HEK293 (cell line): ENCODE data around the gene GREM1.

Experiments used
- AEBP2 ChIP-seq: fragments of 450-650 bp; formaldehyde crosslinking; IDR thresholded peaks from 2 replicates; pipeline ENCODE4 v1.5.1; 2016; ENCODE audit warnings: missing biosample characterization, missing genetic modification characterization, borderline replicate concordance
- CTCF ChIP-seq: fragments of 450-650 bp; formaldehyde crosslinking; IDR thresholded peaks from 2 replicates; pipeline ENCODE4 v1.5.1; 2016; ENCODE audit warnings: missing biosample characterization, missing genetic modification characterization
- KLF1 ChIP-seq: fragments of 450-650 bp; formaldehyde crosslinking; IDR thresholded peaks from 2 replicates; pipeline ENCODE4 v1.5.1; 2016; ENCODE audit warnings: missing biosample characterization, missing genetic modification characterization
- PRDM10 ChIP-seq: fragments of 450-650 bp; formaldehyde crosslinking; IDR thresholded peaks from 2 replicates; pipeline ENCODE4 v1.5.1; 2016; ENCODE audit warnings: missing biosample characterization, missing genetic modification characterization
- ZNF114 ChIP-seq: fragments of 450-650 bp; formaldehyde crosslinking; IDR thresholded peaks from 2 replicates; pipeline ENCODE4 v1.5.0; 2017; ENCODE audit warnings: missing biosample characterization, missing genetic modification characterization
- ZNF169 ChIP-seq: fragments of 450-650 bp; formaldehyde crosslinking; IDR thresholded peaks from 2 replicates; pipeline ENCODE4 v1.5.1; 2016; ENCODE audit warnings: missing biosample characterization, missing genetic modification characterization
- ZNF202 ChIP-seq: fragments of 450-650 bp; formaldehyde crosslinking; IDR thresholded peaks from 2 replicates; pipeline ENCODE4 v1.5.1; 2016; ENCODE audit warnings: missing biosample characterization, missing genetic modification characterization, borderline replicate concordance
- ZNF214 ChIP-seq: fragments of 450-650 bp; formaldehyde crosslinking; IDR thresholded peaks from 2 replicates; pipeline ENCODE4 v1.5.1; 2017; ENCODE audit warnings: missing biosample characterization, mild to moderate bottlenecking, missing genetic modification characterization, borderline replicate concordance
- ZNF24 ChIP-seq: fragments of 450-650 bp; formaldehyde crosslinking; IDR thresholded peaks from 2 replicates; pipeline ENCODE4 v1.5.1; 2016; ENCODE audit warnings: missing biosample characterization, missing genetic modification characterization
- ZNF274 ChIP-seq, 2 experiments: fragments of 200-500 bp in 1 of 2; fragments of 450-650 bp in 1 of 2; sonication (Bioruptor generic) in 1 of 2; formaldehyde crosslinking in 1 of 2; IDR thresholded peaks; 2 replicates each; pipeline versions ENCODE4 v1.5.1 to v1.6.1; 2014 to 2016; ENCODE audit warnings: borderline replicate concordance in 1 of 2, inconsistent platforms in 1 of 2, low read length in 1 of 2, missing biosample characterization in 1 of 2, missing genetic modification characterization in 1 of 2
- ZNF311 ChIP-seq: fragments of 450-650 bp; formaldehyde crosslinking; IDR thresholded peaks from 2 replicates; pipeline ENCODE4 v1.5.1; 2017; ENCODE audit warnings: missing biosample characterization, missing genetic modification characterization, borderline replicate concordance
- ZNF341 ChIP-seq: fragments of 450-650 bp; formaldehyde crosslinking; IDR thresholded peaks from 2 replicates; pipeline ENCODE4; 2016; ENCODE audit warnings: low read depth, missing biosample characterization, missing genetic modification characterization
- ZNF433 ChIP-seq: fragments of 450-650 bp; formaldehyde crosslinking; IDR thresholded peaks from 2 replicates; pipeline ENCODE4 v1.5.1; 2016; ENCODE audit warnings: missing biosample characterization, missing genetic modification characterization, low read depth
- ZNF501 ChIP-seq: fragments of 450-650 bp; formaldehyde crosslinking; IDR thresholded peaks from 2 replicates; pipeline ENCODE4 v1.5.1; 2016; ENCODE audit warnings: missing biosample characterization, missing genetic modification characterization

- TF ChIP-seq AEBP2 (no peak), KLF1 (no peak), ZNF274 (IDR thresholded peaks at IDR 0.05; ENCODE audit: low read length) (no peak), ZNF274 (tag by site-specific recombination; IDR thresholded peaks at IDR 0.05; ENCODE audit: borderline replicate concordance) (no peak), CTCF (tag by site-specific recombination) (no peak), ZNF341 (tag by site-specific recombination) (no peak), ZNF214 (tag by site-specific recombination) (no peak), ZNF433 (tag by site-specific recombination) (no peak), ZNF311 (tag by site-specific recombination) (no peak), PRDM10 (tag by site-specific recombination) (no peak), ZNF24 (tag by site-specific recombination) (no peak), ZNF202 (tag by site-specific recombination) (no peak), ZNF114 (tag by site-specific recombination) (no peak), ZNF501 (tag by site-specific recombination) (no peak), ZNF169 (tag by site-specific recombination) (no peak)
Measured at GRCh38 chr15:32716216-32716914, 1.4 kb upstream of the GREM1 start.
